HG03159 (cell line): ENCODE data around the gene COL27A1.

Source experiments
- ATAC-seq: cut with Tn5 transposase; IDR thresholded peaks from one replicate; pipeline ENCODE4 v1.9.1; 2021; ENCODE audit warnings: mild to moderate bottlenecking, moderate library complexity; ENCODE audit not compliant: unreplicated experiment

The COL27A1 gene

DNA sequence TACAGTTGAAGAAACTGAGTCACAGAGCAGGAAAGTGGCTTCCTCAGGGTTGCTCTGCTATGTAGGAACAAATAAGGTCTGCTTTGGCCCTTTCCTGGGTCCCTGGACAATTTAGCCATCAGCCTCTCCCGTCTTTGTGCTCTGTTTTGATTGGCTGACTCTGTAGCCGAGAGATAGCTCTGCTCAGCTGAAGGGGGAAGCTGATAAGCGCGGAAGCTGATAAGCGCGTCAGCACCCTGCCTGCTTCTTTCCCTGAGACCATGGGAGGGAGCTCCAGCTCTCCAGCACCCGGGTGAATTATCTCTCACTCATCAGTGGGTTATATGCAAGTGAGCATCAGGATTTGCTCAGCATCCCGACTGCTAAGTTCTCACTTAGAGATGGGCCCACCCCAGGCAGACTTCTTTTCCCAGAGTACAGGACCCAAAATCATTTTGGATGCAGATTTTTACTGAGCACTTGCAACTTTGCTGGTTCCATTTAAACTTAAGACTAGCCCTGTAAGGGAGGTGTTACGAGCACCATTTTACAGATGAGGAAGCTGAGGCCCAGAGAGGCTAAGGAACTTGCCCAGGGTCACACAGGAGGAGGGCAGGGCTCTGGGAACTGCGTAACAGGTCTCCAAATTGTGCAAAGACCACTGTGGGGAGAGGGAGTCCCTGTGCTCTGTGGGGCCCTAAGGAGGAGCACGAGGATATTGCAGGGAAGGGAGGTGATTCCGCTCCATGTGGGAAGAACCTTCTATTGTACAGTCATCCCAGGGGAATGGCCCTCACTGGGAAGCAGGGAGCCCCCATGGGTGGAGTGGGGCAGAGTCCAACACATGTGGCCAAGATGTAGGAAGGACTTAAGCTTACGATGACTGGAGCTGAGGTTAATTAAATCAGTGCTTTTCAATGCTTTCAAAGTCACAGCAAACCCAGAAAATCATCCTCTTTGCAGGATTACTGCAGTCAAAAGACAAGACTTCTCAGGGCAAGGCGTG, 83.8 kb downstream of the COL27A1 start:
- ATAC-seq: no peak

DNA sequence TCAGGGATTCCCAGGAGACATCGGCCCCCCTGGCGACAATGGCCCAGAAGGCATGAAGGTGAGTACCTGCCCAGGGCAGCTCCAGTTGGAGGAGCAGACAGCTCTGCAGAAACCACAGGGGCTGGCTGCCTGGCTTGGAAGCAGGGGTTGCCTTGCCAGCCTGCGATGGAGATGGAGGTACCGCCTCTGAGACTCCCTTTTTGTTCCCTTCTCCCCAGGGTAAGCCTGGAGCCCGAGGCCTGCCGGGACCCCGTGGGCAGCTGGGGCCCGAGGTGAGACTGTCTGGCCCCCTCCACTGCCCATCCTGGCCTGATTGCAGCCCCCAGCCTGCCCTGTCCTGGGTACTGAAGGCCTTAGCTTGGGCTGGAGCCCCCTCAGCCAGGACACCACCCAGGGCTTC, 84.9 kb downstream of the COL27A1 start:
- ATAC-seq: no peak

DNA sequence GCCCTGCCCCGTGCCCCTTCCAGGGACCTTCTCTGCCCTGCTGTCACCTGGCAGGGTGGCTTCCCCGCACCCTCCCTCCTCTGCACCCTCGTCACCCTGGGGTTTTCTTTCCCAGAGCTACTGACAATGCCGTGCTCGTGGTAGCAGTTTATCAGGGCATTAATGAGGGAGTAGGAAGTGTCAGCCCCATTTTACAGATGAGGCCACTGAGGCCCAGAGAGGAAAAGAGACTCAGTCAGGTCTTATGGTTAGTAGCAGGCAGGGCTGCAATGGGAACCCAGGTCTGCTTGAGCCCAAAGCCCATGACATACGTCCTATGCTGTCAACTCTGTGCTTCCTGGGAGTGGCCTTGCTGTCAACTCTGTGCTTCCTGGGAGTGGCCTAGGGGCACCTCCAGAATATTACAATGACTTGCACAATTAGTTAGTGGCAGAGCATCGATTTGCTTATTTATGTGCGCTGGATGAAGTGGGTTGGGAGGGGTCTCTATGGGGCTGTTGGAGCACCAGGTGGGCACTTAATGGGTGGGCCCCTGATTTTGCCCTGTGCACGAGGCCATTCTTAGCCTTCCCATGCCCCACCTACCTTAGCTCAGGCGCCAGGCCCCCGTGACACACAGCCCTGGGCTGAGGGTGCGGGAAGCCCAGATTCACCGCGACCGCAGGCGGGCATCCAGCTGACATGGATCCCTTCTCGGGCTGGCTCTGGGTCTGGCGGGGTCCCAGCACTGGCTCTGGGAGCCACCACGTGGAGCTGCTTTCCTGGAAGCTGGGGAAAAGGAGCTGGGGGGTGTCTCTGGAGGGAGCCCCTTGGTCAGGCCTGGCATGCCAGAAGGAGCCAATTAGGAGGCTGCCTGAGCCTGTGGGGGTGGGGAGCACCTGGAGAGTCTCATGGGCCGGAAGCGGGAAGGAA, 85.6 kb downstream of the COL27A1 start:
- ATAC-seq: no peak

- ATAC-seq: no peak
Observed at GRCh38 chr9:114242837-114243236, 87.5 kb downstream of the COL27A1 start.

- no peak for ATAC-seq
Observed at GRCh38 chr9:114243240-114243639, 87.9 kb downstream of the COL27A1 start.

DNA sequence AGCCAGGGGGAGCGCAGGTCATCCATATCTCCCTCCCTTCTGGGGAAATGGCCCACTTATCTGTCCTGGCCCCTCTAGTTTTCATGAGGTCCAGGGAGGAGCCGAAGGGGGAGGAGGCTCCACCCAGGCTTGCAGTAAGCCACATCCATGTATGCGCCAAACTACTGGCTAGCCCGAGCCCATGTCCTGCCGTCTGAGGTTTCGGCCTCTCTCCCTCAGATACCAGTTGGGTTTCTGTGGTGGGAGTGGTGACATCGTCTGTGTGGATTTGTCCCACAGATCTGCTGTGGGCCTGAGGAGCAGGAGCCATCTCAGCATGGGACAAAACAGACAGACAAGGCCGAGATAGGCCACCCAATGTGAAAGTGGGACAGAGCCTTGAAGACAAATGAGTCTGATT, 89.2 kb downstream of the COL27A1 start:
- no peak for ATAC-seq

DNA sequence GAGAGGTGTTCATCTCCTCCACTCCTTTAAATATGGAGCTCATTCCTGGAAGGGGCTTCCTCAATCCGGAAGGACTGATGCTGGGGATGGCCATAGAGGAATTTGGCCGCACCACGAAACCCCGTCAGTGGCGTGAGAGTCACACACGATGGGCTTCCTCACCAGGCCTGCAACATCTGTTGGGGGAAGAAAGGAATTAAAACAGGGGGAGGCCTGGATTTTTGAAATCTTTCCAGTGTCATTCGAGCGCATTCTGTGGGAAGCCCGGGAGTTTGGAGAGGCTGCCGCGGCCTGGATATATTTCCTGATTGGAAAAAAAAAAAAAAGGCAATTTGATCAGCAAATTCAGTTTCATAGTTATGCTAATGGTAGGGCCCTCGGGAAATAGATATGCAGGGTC, 91.2 kb downstream of the COL27A1 start:
- ATAC-seq: no peak

GRCh38 chr9:114247077-114247476, 91.7 kb downstream of the COL27A1 start:
- no peak for ATAC-seq

GRCh38 chr9:114247491-114247890, 92.2 kb downstream of the COL27A1 start:
- ATAC-seq: no peak

DNA sequence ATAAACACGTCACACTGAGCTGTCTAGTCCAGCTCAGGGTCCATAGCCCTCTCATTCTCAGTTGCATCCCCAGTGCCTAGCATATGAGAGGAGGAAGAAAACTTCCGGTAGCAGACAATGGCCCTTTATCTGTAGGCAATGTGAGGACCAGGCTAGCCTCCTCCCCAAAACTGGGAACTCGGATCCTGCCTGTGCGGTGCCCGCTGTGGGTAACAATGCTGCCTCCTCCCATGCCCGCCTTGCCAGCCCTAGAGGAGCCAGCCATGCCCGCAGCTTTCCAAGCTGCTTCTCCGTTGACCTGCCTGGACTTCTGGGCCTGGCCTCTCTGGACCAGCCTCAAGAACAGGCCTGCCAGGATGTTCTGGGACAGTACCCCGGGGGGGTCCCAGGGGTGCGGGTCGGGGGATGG, 93.0 kb downstream of the COL27A1 start:
- no peak for ATAC-seq

DNA sequence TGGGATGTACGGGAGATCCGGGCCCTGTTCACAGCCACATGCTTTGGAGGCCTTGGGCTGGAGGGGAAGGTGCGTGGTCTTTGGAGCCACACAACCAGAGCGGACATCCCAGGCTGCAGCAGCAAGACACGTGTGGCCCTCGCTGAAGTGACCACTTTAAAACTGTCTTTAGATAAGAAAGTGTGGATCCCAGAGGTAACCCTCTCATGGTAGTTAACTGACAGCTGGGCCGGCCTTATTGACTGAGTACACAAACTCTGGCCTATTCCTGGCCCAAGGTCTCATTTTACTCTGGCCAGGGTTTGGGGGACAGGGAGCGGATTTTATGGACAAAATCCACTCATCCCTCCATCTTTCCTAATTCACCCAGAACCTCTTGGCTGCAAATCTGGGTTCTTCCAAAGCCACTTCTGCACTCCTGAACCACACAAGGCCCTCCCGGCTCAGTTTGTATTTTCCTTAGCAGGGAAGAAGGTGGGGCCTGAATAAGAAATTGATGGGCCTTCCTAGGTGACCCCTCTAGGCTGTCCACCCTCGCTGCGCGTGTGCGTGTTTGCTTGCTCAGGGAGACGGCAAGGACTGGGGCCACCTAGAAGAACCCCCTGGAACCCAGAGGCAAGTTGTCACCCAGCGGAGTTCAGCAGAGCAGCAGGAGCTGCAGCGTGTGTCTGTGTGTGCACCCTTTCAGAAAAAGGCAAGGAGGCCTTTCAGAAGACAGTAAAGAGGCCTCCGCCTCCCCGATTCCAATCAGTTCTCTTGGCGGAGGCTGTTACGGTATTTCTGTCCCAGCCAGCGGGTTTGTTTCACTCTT, 94.3 kb downstream of the COL27A1 start:
- no peak for ATAC-seq

GRCh38 chr9:114250235-114250568, 94.9 kb downstream of the COL27A1 start:
- ATAC-seq: no peak

- ATAC-seq: no peak
Observed at GRCh38 chr9:114250648-114251047, 95.3 kb downstream of the COL27A1 start.

DNA sequence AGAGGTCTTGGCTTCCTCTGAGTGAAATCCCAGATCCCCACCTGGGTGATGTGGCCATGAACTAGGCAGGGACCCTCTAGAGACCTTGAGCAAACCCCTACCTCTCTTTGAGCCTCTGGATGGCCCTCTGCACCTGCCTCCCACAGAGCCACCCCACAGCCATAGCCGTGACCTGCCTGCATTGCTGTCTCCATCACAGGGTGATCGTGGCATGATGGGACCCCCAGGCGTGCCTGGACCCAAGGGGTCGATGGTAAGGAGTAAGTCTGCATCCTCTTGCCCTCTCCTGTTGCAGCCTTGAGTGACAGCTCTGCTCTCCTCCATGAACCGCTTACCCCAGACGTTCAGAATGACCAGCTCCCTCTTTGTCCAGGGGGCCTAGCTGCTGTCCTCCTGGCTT, 97.1 kb downstream of the COL27A1 start:
- no peak for ATAC-seq

- ATAC-seq: no peak
Observed at GRCh38 chr9:114256827-114257328, 101.5 kb downstream of the COL27A1 start.

GRCh38 chr9:114258218-114258617, 102.9 kb downstream of the COL27A1 start:
- ATAC-seq: no peak

GRCh38 chr9:114258866-114259797, 103.8 kb downstream of the COL27A1 start:
- ATAC-seq: no peak

DNA sequence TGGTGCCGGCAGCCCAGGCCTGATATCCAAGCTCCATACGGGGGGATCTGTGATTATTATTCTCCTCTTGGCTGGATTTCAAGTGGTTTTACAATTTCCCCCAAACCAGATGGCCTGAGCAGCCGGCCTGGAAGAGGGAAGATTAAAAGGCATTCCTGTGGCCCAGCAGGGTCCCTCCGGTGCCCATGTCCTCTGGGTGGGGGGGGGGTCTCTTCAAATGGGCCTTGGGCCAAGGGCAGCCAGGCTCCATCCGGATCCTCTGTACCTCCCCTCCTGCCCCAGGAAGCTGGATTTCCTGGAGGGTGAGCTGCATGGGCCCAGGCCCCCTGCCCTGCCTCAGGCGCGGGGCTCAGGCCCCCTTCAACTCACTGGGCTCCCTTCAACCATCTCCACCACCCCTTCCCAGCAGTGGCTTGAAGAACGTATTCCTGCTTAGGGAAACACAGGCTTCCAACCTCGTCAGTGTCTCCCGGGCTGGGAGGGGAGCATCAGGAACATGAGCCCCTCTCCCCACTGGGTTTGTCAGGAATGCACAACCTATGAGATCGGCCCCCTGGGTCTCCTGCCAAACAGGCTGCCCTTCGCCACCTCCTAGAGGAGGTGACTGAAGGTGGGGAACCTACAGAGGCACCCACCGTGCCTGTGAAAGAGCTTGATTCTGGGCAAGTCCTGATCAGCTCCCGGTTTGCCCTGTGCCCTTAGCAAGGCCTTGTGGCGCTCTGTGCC, 104.6 kb downstream of the COL27A1 start:
- ATAC-seq: no peak

GRCh38 chr9:114261026-114261425, 105.7 kb downstream of the COL27A1 start:
- no peak for ATAC-seq
